ENCODE measurements around the gene FBXO15.

Gene FBXO15

GRCh38 chr18:74154716-74155115 lies 7.1 kb upstream of the FBXO15 start:
- DNase-seq = no peak

- no peak for DNase-seq
These were observed 6.2 kb upstream of the FBXO15 start for GRCh38 chr18:74153793-74154192.

DNA sequence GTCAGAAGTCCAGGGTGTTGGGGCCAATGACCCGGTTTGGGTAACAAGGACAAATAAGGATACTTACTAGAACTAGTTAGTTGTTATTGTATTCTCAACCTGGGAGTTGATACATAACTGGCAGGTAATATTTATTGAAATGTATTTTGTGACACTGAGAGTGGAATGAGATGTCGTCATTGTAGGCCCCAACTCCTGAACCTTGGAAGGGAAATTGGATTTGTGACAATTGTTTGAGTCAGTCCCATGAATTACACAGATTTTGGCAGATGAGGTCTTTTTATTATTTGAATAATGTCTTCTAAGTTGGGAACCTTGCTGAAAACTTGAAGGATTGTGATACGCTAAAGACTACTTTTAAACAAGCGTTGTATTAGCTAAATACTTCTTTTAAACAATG lies 5.7 kb upstream of the FBXO15 start:
- no peak for DNase-seq

DNA sequence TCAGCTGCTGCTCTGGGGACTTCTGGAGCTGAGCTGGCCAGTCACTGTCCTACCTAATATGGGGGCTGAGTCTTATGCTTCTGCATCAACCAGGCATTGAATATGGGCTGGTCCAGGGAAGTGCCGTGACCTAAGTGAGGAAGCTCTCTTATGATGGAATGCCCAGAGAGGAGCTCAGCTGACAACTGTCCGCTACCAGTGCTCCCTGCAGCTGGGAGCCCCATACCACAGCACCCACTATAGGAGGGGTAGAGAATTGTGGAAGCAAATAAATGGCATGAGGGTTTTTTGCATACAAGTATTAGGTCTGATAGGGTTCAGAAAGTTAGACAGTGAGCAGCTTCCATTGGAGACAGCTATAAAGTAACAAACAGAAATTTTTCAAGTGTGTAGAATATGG lies 5.2 kb upstream of the FBXO15 start:
- no peak for DNase-seq

DNA sequence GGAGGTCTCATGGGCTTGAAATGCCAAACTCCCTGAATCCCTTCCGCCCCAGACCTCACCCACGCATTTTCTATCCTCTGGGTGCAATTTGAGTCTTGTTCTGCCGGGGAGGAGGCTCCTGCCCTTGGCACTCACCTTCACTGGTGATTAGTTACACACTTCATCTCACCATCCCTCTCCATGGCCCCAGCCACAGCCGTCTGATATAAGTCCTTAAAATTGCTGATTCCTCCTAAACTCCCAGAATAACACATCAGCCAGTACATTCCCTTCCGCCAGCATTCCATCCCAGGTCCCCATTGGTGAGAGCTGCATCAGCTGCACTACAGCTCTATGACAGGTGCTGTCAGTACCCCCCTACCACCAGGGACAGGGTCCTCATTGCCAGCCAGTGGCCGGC lies 4.6 kb upstream of the FBXO15 start:
- no peak for DNase-seq

- no peak for DNase-seq
These were observed 2.2 kb upstream of the FBXO15 start for GRCh38 chr18:74149878-74150277.

DNA sequence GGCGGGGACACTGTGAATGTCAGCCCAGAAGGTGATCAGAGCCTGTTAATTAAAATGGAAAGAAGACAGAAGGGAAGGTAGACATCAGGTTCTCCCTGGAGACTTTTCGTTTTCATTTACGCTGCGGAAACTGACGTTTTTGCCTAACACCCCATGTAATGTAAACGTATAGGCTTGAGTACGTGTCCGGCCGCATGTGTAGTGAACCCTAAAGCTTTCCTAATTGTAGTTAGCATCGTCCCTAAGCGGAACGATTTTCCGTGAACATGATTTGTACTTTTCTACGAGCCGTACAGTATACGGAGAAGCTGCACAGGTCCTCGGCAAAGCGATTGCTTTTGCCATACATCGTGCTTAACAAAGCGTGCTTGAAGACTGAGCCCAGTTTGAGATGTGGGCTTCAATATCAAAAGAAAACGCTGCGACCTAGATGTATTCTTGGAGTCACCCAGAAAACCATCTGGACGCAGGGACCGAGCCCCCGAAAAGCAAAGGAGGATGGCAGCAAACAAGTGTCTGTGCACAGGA lies 973 bp upstream of the FBXO15 start:
- no peak for DNase-seq

DNA sequence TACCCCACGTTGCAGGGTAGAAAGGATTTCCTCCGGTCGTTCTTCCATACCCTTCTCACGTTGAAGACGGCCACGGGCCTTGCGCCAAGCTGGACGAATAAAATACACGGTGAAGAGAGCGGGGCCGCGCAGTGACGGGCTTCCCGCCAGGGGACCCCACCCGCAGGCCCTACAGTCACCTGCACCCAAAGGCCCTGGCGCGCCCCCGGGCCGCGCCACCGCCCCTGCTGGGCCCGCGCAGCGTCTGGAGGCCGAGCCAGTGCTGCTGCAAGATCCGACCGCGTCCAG lies 199 bp downstream of the FBXO15 start:
- DNase-seq = no peak

GRCh38 chr18:74146756-74147155 lies 878 bp downstream of the FBXO15 start:
- DNase-seq = no peak

GRCh38 chr18:74142252-74142651 lies 5.4 kb downstream of the FBXO15 start:
- no peak for DNase-seq

DNA sequence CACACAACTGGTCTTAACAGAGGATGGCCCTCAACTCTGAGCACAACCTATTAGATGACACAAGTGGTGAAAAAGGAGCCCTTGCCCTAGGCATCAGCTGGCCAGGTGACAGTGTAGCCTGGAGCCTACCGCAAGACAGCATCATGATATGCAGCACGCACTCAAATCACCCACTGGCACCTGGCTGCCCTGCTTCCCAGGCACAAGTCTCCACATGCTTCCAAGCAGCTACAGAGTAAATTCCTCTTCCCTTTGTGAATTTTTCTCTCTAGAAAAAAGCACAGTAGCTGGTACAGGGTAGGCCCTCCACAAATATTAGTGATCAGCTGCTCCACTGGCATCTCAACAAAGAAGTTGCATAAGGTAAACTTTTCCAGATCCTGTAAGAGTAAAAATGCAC lies 6.0 kb downstream of the FBXO15 start:
- no peak for DNase-seq

GRCh38 chr18:74140582-74140981 lies 7.1 kb downstream of the FBXO15 start:
- no peak for DNase-seq

DNA sequence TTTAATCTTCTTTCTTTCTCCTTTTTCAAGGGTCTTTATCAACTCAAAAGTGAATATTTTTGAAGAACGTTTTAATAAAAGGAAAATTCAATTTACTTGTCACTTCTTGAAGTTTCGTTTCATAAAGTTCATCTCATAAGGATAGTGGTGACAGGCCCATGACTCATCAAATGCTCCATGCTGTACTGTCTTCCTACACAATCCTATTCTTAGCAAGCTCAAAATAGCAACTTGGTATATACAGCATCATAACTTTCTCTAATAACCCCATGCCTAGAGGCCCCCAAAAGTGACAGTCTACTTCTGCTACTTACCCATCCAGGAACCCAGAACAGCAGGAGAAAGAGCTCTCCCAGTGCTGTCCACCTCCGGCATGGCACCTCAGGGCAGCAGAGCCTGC lies 7.7 kb downstream of the FBXO15 start:
- peak in 2 of 58 donors; percentile 2 to 9 for DNase-seq

DNA sequence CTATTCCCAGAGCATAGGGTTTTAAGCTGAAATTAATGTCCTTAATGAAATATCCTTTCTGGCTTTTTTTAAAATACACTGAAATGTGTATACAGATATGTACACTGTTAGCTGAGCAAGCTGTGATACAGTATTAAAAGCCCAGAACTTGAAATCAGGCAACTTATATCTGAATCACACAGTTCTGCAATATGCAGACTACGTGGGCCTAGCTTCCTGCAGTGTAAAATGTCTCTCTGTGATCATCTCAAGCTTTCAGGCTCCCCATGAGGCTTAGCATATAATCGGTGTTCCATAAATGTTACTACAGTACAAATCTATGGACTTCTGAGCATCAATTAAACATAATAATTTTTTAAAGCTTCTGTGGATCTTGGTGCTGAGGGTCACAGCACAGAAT lies 8.2 kb downstream of the FBXO15 start:
- DNase-seq = no peak

- no peak for DNase-seq
These were observed 9.6 kb downstream of the FBXO15 start for GRCh38 chr18:74137920-74138538.

DNA sequence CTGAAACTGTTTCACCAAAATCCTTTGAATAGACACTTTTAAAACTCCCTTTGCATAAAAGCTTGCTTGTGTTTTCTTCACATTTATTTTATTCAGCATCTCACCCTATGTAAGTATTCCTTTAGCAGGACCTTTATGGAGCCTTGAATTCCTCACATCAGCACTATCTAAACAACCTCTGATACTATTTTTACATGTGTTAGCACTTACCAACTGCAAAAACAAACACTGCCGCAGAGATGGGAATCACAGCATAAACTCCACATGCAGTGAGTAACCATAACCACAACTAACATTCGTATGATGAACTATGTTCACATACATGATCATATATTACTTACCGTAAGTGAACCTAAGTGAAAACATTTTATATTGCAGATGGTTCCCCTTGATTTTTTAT lies 15.4 kb downstream of the FBXO15 start:
- DNase-seq = no peak

DNA sequence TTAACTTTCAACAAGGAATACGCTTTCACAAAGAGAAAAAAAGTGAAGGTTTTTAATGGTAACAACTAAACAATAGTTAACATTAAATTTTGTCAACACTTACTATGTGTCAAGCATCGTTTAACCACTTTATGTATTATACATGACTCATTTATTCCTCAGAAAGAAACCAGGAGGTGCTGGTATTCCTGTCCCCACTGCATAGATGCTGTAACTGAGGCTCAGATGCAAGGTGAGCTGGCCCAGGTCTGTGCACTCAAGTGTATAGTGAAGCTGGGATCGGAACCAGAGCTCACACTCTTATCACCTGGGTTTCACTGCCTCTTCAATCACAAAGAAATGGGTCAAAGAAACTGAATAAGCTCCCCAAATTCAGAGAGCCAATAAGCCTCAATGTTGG lies 16.5 kb downstream of the FBXO15 start:
- no peak for DNase-seq

- DNase-seq = peak in 20 of 58 donors; percentile 3 to 72 (median 32)
These were observed 19.5 kb downstream of the FBXO15 start for GRCh38 chr18:74128159-74128558.

GRCh38 chr18:74126684-74127655 lies 20.7 kb downstream of the FBXO15 start:
- DNase-seq = peak in 2 of 58 donors; percentile 3 to 8

- no peak for DNase-seq
These were observed 23.0 kb downstream of the FBXO15 start for GRCh38 chr18:74124642-74125041.

DNA sequence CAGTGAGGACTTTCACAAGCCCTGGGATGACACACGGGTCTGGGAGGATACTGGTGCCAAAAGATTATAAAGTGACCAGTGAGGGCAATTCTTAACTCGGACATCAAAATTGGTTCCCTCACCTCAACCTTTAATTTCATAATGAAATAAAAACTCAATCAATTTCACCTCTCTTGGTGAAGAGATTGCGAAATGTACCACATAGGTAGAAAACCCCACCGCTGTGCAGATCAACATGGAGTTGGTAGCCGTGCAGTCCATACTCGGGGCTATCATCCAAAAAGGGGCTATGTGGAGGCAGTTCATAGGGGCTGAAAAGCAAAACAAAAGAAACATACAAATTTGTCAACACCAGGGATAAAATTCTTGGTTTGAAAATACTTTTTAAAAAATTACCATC lies 24.4 kb downstream of the FBXO15 start:
- DNase-seq = no peak

DNA sequence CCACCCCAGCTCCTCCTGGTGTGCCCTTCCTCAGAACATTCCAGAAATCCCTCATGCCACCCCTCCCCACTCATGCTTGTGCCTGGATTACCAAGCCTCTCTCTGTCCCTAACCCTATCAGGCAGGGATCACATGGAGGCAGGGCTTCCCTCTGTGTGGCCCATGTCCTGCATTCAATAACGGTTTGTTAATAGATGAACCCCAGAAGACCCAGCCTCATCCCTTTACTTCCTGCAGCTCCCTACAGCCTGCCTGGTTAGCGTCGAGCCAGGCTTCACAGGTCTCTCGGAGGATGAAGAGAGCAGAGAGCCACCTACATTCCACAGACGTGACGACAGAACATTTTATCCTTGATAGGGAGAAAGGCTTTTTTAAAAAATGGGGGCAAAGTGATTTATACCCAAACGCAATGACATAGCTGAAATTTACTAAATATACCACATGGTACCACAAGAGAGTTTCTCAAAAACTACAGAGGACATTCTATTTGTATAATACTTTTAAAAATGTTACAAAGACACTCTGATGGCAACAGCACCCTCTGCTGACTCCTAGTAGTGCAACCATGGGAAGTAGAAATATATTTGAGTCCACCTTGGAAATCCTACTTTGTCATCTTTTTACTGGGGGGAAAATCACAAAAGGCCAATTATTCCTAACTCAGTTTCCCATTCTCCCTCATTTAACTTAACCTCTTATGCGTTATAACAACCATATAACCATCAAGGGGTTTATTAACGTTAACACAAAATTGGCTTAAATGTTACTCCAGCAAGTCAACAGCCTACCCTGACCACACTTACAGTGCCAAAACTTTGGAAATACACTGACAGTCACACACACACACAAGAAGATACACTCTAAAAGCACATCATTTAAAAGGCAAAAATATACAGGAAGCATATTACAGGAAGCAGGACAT lies 30.7 kb downstream of the FBXO15 start:
- DNase-seq = peak in 9 of 58 donors; percentile 10 to 48 (median 20)

Data from anterior cingulate cortex (tissue), 58 donors.